Posterior cingulate gyrus (tissue), 11 donors: Measurements from ENCODE around the gene MCF2L2.
"Not testable (repeated sequence)": the region's sequence is repeated elsewhere in the genome, so short reads cannot be mapped to it uniquely, and the experiment has no call there.

Experiments
- DNase-seq, 10 donors: peaks; one replicate each; pipeline versions ENCODE4 v3.0.0 to v3.0.0-alpha.2; 2020 to 2021; ENCODE audit warnings: mixed read lengths in 3 of 10
- intact Hi-C: fragments of 100-400 bp; cut with DNase I; formaldehyde crosslinking; loops from one replicate; pipeline ENCODE4 v1.15.1; 2023

Gene MCF2L2

DNA sequence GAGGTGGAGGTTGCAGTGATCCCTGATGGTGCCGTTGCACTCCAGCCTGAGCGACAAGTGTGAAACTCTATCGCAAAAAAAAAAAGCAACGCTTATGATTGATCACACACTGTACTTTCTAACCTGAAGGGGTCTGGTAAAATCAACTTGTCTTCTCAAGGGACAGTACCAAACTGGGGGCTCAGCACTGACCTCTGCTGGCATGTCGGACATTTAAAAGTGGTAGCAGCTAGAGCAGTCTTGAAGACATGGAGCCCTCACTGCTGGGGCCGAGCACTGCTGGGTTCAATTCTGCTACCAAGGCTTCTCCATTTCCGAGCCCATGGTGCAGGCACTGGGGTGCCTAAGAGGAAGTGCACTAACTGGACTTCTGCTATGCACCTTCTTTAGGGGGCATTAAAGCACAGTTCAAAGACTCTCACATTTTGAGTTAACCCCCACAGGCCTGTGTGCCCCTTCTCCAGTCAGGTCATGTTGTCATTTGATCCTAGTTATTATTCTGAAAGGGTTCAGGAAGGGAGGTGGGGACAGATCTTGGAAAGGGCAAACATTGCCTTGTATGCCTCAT, 239.4 kb downstream of the MCF2L2 start:
- intact Hi-C loops: no loop called here
- peak in 3 of 10 donors; percentile 40 to 46 (median 41) for DNase-seq

DNA sequence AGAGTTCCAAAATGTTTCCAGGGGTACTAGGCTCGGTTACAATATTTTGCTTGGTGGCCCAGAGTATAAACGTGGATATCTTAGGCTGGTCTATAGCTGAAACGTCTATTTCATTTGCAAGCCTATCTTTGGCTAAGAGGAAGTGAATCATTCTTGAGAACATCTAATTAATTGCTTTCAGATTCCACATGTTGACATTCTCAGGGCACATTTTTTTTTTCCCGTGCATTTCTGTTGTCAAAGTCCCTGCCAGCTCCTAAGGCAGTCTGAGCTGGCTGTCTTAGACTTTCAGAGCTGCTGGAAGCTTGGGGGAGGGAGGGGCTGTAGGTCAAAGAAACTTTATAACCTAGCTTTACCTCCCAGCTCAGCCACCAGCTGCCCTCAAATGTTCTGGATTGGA, 242.7 kb downstream of the MCF2L2 start:
- intact Hi-C loops: no loop called here
- DNase-seq: no peak

DNA sequence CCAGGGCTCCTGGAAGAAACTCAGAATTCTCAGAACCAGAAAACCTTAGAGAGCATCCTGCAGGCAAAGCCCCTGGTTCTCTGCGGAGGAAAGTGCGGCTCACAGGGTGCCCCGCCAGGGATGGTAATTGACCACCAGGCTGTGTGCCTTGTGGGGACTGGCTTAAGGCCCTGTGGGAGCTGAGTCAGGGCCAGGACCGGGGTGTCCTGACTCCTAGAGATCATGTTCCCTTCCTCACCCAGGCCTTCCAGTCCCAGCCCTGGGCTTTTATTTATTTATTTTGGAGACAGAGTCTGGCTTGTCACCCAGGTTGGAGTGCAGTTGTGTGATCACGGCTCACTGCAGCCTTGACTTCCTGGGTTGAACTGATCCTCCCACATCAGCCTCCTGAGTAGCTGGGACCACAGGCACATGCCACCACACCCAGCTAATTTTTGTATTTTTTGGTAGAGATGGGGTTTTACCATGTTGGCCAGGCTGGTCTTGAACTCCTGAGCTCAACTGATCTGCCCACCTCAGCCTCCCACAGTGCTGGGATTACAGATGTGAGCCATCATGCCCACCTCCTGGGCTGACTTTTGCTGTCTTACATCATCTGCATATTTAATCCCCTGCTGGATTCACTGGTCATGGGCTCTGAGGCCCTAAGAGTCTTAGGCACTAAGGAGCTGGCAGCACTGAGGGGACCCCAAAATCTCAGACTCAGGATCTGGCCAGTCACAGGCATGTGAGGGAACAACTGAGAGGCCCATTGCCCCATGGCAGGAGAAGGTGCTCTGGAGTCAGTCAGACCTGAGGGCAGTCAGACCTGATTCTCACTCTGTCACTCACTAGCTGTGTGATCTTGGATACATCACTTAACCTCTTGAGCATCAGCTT, 245.4 kb downstream of the MCF2L2 start:
- peak in 1 of 10 donors; percentile 44 for DNase-seq
- intact Hi-C loops: no loop called here

DNA sequence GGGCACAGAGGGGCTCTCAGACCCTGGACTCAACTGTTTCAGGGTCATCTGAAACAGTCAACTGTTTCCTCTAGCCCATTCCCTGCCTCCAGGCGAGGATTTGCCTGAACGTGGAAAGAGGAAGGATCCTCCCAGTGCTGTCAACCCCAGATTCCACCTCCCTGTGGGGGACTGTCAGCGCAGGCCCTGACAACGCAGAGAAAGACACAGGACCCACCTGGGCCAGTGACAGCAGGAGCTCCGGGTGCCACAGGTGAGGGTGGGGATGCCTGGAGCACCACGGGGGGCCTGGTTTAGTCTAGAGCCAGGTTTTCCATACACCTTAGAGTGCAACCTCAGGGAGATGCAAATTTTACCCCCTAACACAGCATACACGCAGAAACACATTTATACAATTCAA, 246.3 kb downstream of the MCF2L2 start:
- intact Hi-C loops: no loop called here

DNA sequence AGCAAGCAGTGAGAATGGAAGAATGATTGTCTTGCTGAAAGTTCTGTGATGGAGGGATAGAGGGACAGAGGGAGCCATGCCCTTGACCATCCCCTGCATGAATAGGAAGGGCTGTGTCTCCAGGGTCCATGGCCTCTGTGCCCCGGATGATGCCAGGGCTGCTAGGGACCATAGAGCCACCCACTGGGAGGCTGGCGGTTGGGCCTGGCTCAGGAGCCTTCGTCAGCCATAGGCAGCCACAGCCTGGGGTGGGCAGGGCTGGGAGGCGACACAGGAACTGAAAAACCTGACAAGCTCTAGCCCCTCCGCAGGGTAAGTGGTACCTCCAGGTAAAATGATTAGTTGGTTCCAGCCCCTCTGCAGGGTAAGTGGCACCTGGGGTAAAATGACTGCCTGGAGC, 246.8 kb downstream of the MCF2L2 start:
- DNase-seq: peak in 1 of 10 donors; percentile 62
- intact Hi-C loops: no loop called here

More for the DNA sequence above, 246.3 kb downstream of the MCF2L2 start:
- DNase-seq: peak in 1 of 10 donors; percentile 36

DNA sequence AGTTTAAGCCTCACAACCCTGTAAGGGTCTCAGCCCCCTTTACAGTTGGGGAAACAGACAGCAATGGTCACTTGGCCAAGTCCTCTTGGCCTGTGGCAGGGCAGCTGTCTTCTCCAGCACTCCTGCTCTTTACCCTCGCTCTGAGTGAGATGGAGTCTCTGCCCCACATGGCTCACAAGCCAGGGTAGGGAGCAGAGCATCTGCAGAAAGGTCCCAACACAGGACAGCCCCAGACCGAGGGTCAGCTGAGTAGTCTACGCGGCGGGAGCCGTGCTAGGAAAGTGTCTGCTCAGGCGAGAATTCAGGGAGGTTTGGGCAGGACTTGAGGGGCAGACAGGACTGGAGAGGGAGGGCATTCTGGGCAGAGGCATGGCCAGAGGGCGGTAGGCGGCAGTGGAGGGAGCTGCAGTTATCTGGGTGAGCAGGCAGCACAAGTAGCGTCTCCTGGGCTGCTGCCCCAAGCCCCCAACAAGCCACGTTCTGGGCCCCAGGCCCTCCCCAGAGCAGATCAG, 247.6 kb downstream of the MCF2L2 start:
- intact Hi-C loops: no loop called here
- peak in 1 of 10 donors; percentile 65 for DNase-seq

DNA sequence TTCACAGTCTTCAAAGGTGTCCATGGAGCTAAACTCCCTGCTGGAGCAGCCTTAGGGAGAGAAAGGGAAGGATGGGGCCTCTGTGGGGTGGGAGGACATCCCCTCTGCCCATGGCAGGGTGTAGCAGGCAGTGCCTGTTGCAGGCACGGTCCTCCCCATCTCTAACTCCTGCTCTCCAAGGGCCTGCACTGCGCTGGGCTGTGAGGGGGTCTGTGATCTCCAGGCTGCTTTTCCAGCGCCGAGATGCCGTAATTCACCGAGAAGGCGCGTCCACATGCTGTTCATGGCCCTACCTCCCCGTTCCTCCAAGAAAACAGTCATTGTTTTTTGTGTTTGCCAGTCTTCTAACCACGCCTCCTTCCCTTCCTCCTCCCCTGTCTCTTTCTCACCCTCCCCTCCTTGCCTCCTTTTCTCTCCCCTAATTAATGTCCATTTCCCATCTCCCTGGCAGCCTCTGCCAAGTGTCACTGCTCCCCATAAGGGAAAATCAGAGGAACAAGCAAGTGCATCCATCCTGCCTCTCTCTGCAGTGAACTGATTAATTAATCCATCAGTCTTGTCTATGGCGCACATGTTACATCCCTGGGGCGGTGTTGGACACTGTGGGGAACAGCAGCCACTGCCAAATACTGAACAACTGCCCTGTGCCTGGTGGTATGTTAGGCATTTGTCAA, 248.2 kb downstream of the MCF2L2 start:
- DNase-seq: peak in 4 of 10 donors; percentile 29 to 84 (median 38)
- intact Hi-C loops: no loop called here

DNA sequence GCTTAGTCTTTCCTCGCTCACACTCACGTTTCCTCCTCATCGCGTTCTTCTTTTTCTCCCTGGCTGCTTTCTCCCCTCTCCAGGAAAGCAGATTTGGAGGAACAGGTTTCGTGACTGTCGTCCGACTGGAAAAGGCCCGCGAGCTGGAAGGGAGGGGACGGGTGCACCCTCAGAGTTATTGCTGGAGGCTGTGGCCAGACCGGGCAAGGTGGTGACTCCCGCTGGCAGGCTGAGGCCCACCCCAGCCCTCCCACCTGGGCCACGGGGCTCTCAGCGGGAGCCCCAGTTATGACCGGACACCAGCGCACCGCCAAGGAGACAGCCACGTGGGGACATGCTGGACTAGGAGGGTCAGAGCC, 248.9 kb downstream of the MCF2L2 start:
- DNase-seq: peak in 1 of 10 donors; percentile 81
- intact Hi-C loops: not testable (repeated sequence)

DNA sequence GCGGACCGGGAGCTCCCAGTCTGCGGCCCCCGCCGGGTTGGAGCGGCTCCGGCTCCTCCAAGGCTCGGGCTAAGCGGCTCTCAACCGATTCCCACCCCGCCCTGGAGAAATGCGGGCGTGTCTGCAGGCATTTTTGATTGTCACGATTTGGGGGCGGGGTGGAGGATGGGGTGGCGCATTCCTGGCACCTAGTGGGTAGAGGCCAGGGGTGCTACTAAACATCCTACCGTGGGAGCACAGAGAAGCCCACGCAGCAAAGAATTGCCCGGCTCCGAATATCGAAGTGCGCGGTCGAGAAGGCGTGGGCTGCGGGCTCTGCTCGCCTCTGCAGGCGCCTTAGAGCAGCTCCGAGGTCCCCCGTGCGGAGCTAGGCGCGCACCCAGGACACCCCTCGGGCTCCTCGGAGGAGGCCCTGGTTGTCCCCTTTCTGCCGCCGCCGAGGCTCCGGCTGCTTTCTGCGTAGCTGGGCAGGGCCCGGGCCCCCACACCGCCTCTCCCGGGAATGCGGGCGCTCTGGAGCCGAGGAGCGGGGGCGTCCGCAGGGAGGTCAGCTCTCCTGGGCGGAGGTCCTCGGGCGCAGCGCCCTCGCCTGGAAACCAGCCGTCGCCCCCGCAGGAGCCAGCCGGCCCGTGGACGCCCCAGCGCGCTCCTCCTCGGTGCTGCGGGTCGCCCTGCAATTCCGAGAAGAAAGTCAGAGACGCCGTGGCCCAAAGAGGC, 249.4 kb downstream of the MCF2L2 start:
- DNase-seq: peak in 9 of 10 donors; percentile 41 to 93 (median 61)
- intact Hi-C loops: no loop called here

DNA sequence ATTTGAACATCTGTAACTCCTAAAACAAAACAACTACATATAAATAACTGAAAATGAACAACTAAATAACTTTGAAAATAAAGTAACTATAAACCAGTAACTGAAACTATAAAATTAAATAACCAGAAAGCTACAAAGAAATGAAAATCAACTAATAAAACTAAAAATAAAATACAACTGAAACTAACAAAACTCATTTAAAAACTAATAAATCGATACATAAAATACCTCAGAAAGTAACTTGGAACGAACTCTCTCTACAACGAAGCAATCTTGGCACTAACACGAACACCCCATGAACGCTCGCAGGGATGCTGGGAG, 249.9 kb downstream of the MCF2L2 start:
- no peak for DNase-seq
- intact Hi-C loops: no loop called here

DNA sequence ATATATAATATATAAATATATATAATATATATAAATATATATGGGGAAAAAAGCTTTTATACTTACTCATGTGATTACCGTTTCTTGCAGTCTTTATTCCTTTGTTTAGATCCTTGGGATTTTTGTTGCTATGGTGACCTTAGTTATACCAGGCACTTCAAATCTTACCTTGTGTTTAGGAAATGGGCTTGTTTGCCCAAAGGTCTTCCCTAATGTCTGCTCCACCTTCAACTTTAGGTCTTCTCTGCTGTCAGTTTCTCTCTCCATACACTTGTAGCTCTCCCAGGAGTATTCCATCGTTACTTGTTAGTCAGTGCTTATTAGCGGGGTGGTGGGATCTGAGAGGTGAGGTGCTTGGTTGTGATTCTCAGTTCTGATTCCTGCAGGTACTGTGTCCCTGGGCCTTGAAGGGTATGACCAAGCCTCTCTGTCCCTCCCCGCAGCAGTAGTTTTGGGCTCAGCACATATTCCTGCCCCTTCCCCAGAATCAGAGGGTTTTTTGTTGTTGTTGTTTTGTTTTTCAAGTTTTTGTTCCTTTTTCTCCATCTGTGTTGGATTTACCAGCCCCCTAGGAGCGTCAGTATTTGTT, 256.3 kb downstream of the MCF2L2 start:
- intact Hi-C loops: no loop called here
- peak in 1 of 10 donors; percentile 3 for DNase-seq

DNA sequence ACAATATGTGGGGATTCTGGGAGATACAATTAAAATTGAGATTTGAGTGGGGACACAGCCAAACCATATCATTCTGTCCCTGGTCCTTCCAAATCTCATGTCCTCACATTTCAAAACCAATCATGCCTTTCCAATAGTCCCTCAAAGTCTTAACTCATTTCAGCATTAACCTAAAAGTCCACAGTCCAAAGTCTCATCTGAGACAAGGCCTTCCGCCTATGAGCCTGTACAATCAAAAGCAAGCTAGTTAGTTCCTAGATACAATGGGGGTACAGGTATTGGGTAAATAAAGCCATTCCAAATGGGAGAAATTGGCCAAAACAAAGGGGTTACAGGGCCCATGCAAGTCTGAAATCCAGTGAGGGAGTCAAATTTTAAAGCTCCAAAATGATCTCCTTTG, 260.4 kb downstream of the MCF2L2 start:
- intact Hi-C loops, DNase-seq: not testable (repeated sequence)

DNA sequence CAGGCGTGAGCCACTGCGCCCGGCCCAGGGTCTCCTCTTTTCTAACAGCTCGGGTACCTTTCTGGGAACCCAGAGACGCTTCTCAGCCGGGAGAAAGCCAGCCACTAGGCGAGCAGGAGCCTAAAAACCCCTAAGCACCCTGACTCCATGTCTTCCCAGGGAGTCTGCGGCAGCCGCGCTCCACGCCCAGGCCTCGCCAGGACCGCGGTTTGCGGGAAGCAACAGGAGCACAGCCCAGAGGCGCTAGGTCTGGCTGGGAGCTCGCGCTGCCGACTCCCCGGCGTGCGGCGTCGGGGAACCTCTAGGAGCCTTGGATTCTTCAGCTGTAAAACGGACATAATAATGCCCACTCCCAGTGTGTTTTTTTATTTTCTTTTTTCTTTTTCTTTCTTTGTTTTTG, 264.9 kb downstream of the MCF2L2 start:
- intact Hi-C loops: no loop called here
- DNase-seq: no peak

DNA sequence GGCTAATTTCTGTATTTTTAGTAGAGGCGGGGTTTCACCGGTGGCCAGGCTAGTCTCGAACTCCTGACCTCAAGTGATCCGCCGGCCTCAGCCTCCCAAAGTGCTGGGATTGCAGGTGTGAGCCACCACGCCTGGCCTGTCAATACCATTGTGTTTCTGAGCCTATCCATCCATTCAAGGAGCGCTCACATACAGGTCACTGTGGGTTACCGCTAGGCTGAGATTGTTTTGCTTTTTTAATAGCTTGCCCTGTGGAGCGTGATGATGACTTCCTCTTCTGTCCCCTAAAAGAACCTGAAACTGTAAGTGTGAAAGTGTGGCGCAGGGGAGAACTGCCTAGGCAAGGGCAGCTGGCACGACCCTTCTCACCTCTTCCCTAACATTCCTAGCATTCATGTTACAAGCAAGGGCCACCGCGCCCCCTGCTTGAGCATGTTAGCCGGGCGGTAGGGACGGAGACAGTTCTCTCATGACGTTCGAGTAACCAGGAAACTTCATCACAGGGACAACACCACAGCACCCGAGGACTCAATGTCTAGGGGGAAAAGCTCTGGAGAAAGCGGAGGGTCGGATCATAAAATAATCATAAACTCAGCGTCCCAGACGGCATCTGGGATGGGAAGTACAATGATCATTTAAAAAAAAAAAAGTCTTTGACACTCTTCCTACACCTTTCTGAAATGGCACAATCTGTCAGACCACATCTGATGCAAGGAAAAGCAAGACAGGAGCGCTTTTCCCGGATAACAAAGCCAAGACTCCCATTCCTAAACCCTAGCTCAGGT, 266.7 kb downstream of the MCF2L2 start:
- DNase-seq: no peak
- intact Hi-C loops: no loop called here

DNA sequence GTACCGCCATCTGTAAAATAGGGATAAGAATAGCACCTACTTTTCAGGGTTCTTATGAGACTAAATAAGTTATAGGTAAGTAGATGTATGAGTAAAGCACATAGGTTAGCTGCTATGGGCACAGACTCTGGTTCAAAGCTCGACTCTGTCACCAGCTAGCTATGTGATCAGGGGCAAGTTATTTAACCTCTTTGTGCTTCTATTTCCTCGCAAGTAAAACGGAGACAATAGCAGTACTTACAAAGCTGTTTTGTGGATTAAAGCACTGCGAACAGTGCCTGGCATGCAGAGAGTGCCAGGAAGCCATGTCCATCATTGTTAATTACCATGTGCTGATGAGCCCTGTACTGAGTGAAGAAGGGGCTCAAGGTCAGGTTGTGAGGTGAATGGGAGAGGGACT, 267.8 kb downstream of the MCF2L2 start:
- intact Hi-C loops: no loop called here
- DNase-seq: no peak

DNA sequence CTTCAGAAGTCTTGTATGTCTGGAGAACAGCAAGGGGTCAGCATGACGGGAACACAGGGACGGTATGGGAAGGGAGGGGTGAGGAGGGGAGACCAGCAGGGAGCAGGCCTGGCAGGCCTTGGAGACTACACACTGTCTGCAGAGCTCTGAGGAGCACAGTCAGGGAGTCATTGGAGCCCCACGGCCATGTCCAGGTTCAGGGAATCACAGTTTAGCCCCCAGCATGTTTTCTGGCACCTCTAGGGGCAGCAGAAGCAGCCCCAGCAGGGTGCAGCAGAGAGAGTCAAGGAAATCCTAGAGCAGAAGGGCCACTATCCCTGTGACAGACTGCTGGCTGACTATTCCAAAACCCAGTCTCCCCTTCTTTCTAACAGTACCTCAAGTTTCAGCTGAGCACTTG, 269.1 kb downstream of the MCF2L2 start:
- intact Hi-C loops: no loop called here
- DNase-seq: no peak

DNA sequence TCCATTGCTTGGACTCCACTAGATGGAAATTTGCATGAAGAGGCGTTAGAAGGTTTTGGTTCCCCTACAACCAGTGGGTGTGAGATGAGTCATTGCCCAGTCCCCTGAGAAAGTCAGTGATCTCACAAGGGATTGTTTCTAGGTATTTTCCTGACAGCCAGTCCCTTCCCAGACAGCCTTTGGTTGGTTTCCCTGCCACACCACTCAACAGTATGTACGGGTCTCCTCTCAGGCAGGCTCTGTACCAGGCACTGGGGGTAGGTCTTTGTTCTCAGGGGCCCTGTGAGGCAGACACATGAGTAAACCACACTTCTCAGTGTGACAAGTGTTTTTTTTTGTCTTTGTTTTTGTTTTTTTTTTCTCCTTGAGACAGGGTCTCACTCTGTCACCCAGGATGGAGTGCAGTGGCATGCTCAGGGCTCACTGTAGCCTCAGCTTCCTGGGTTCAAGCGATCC, 269.8 kb downstream of the MCF2L2 start:
- intact Hi-C loops: no loop called here
- no peak for DNase-seq

DNA sequence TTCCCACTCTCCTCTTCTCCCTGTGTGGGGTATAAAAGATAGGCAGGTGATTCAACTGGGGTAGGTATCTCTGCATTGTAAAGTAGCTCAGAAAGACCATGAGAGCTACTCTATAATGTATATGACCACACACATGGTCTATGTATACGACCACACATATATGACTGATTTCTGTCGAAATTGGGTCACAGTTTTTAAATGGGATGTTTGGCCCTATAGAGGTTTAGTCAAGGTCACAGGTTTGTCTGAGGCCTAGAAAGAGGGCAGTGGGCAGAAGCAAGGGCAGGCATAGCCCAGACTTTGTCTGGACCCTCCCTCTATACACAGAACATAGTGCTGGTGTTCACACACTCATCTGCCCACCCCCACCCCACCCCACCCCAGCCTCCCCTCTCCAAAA, 270.3 kb downstream of the MCF2L2 start:
- intact Hi-C loops: no loop called here

DNA sequence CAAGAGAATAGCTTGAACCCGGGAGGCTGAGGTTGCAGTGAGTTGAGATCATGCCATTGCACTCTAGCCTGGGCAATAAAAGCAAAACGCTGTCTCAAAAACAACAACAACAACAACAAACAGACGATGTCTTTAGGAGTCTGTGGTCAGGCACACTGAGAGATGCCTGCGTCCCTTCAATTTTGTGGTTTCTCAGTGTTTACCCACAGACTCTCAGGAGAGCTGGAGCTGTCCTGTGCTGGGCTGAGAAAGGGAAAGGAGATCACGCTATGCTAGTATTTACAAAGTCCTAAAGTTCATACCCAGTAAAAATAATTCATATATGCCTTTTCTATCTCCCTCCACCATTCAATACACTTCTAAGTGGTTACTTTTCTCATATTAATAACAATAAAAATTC, 272.2 kb downstream of the MCF2L2 start:
- no peak for DNase-seq
- intact Hi-C loops: no loop called here

More for the DNA sequence above, 270.3 kb downstream of the MCF2L2 start:
- no peak for DNase-seq

DNA sequence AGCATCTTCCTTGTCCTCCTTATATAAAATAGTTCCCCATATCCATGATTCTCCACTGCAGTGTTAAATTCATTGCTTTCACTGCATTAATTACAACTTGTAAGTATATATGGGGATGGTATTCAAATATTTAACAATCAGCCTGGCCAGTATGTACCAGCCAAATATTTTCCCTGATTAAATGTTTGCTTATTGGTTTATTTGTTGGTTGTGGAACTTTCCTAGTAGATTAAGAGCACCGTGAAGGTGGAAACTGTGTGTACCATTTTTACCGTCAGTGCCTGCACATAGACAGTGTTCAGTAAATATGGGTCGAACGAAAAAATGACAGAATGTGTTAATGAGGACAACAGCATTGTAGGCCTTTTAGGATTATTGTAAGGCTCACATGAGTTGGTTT, 272.9 kb downstream of the MCF2L2 start:
- intact Hi-C loops: no loop called here
- no peak for DNase-seq
